Epithelial cell of proximal tubule (primary cell): ENCODE measurements around the gene FOXF2. TPM values are rescaled to one million over a fixed set of nuclear protein-coding genes. Genes with fewer than 3 reads are reported as not detected.

Experiments used
- DNase-seq: peaks from one replicate; pipeline ENCODE4 v3.0.0-alpha.2; 2011; ENCODE audit warnings: low read depth
- H3K4me3 ChIP-seq: 2 replicates; pipeline ENCODE4 v1.5.1; 2011; ENCODE audit warnings: low read depth, mild to moderate bottlenecking, low read length
- total RNA-seq: library from RNA; depleted of rRNA; stranded (reverse); fragments of >200 nt; gene quantifications from 2 replicates; pipeline ENCODE4 v1.2.3, GENCODE V29; 2015
- TF ChIP-seq, protein P1 (sequence below): conservative IDR thresholded peaks from 2 replicates; pipeline ENCODE4 v1.5.1; 2012; ENCODE audit warnings: low read depth, mild to moderate bottlenecking, low read length

The FOXF2 gene
- total RNA-seq, 1 donor from 2014 or later, result not detected

DNA sequence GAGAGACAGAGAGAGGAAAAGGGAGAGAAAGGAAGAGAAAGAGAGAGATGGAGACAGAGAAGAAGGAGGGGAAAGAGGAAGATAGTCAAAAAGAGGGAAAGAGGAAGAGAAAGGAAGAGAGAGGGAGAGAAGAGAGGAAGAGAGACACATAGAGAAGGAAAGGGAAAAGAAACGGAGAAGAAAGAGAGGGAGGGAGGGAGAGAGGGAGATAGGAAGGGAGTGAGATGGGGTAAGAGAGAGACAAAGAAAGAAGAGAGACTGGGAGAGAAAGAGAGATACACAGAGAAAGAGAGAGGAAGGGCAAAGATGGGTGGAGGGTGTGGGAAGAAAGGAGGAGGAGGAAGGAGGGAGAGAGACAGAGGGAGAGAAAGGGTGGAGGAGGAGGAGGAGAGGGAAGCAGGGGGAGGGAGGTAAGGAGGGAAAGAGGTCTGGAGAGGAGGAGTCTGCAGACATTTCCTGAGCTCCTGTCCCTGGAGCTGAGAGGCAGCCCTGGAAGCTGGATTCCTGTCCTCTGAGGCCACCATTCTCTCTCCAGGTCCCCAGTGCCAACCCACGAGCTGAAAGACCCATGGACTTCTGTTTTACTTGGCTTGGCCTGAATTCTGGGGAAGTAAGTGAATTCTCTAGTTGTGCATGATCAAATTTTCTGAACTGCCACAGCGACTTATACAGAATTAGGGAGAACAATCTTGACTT is 9.9 kb downstream of the FOXF2 start:
- TF ChIP-seq, protein P1, sequence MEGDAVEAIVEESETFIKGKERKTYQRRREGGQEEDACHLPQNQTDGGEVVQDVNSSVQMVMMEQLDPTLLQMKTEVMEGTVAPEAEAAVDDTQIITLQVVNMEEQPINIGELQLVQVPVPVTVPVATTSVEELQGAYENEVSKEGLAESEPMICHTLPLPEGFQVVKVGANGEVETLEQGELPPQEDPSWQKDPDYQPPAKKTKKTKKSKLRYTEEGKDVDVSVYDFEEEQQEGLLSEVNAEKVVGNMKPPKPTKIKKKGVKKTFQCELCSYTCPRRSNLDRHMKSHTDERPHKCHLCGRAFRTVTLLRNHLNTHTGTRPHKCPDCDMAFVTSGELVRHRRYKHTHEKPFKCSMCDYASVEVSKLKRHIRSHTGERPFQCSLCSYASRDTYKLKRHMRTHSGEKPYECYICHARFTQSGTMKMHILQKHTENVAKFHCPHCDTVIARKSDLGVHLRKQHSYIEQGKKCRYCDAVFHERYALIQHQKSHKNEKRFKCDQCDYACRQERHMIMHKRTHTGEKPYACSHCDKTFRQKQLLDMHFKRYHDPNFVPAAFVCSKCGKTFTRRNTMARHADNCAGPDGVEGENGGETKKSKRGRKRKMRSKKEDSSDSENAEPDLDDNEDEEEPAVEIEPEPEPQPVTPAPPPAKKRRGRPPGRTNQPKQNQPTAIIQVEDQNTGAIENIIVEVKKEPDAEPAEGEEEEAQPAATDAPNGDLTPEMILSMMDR, result no peak
- no peak overlapping the region for H3K4me3 ChIP-seq
- DNase-seq, result no peak

DNA sequence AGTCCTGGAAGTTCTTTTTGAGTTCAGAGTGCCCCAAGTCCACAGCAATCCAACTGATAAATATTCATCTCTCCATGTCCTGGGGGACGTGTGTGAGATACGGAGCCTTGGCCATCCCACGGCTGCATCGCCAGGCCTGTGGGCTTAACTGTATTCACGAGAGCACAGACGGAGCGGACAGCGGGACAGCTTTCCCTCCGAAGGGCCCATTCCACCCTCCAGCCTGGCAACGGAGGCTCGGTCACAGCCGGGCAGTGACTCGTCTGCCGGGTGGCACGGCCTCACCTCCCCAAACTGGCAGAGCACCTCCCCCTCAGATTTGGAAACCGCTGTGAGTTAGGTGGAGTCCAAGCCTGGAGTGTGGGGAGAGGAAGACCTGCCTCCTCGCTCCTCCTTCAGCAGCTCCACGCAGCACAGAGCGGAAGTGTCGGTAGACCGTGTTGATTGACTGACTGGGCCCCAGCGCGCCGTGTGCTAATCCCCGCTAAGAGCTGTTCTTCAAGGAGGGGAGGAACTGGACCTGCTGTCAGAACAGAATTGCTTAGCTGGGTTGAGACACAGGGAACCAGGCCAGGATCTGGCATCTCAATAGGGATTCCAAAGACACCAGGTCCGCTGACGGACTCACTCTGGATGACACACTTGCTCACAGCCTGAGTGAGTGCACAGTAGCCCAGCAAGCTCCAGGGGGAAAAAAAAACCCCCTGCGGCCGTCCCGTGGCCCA is 10.9 kb downstream of the FOXF2 start:
- H3K4me3 ChIP-seq, result no peak overlapping the region
- TF ChIP-seq, protein P1, result no peak
- no peak for DNase-seq

DNA sequence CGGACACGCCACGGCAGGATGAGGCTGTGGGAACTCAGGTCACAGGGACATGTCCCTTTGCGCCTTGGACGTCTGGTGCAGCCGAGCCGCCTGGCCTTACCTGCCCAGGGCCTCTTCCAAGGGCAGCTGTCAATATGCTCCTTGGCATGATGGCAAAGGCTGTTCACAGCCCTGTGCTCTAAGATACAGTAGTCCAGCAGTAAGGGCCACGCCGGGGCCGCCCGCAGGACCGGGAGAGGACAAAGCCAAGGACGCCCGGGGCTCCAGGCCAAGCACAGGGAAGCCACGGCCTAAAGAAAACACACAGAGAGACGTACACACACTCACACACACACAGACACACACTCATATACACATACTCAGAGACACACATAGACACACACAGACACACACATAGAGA is 13.0 kb downstream of the FOXF2 start:
- DNase-seq, result no peak
- TF ChIP-seq, protein P1, result no peak
- H3K4me3 ChIP-seq, result no peak overlapping the region

DNA sequence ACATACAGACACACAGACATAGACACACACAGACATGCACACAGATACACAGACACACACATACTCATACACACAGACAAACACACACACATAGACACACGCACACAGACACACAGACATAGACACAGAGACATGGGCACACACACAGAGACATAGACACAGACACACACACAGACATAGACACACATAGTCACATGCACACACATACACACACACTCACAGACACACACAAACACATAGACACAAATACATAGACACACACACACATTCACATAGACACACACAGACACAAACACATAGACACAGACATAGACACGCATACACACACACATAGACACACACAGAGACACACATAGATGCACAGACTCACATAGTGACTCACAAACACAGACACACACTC is 13.5 kb downstream of the FOXF2 start:
- TF ChIP-seq, protein P1, result no peak
- no peak for DNase-seq
- H3K4me3 ChIP-seq, result no peak overlapping the region

DNA sequence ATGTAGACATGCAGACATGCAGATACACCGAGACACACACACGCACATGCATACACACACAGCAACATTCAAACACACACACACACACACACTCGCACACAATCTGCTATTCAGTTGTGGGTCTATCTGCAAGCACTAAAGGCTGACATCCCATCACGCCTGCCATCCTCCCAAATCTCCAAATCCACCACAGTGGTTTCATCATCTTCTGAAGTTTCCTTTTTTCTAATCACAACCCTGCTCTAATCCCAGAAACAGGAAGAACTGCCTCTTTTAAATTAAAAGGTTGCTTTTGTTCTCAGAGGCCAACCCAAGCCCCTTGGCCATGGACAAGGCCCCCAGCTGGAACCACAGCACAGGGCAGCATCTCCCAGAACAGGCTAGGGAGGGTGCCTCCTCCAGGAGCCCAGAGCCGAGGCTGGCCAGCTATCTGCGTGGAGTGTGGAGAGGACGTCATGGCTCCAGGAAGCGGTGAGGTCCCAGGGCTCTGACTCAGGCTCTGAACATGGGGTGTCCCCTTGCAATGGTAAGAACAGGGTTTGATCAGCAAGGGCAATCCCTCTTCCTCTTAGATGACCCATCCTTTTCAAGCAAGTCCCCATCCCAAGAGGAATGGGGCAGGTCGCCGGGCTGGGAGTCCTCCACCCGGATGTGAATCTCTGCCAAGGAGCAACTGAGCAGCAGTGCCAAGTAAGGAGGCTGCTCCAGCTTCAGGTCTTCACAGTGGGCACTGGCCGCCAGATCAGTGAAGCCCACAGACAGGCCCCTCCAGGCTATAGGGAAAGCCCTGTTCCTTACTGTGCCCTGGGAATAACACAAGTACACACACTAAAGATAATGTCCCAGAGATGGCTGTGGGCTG is 14.7 kb downstream of the FOXF2 start:
- TF ChIP-seq, protein P1, result no peak
- DNase-seq, result no peak
- H3K4me3 ChIP-seq, result no peak overlapping the region

DNA sequence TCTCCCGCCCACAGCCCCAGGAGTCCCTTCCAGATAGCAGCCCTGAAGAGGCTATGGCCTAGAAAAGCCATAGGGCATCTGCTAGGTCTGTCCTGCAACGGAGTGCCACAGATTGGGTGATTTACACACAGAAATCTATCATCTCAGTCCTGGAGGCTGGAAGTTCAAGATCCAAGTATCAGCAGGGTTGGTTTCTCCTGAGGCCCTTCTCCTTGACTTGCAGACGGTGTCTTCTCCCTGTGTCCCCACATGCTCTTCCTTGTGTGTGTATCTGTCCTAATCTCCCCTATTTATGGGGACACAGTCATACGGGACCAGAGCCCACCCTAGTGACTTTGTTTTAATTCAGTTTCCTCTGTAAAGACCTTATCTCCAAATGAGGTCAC is 15.3 kb downstream of the FOXF2 start:
- TF ChIP-seq, protein P1, result no peak
- H3K4me3 ChIP-seq, result no peak overlapping the region
- DNase-seq, result no peak
